GM23248 (cell line): Measurements from ENCODE around the gene UBIAD1.

Source experiments
- EZH2 ChIP-seq: fragments of 200-600 bp; sonication (generic); IDR thresholded peaks from 2 replicates; pipeline ENCODE4 v1.6.1; 2018; ENCODE audit warnings: antibody characterized with exemption, mild to moderate bottlenecking; ENCODE audit not compliant: insufficient read depth, poor library complexity, severe bottlenecking
- EZH2phosphoT487 ChIP-seq: fragments of 200-600 bp; sonication (generic); IDR thresholded peaks from 2 replicates; pipeline ENCODE4 v1.6.1; 2018; ENCODE audit warnings: antibody characterized with exemption, moderate library complexity, mild to moderate bottlenecking, low read depth; ENCODE audit not compliant: insufficient read depth

DNA sequence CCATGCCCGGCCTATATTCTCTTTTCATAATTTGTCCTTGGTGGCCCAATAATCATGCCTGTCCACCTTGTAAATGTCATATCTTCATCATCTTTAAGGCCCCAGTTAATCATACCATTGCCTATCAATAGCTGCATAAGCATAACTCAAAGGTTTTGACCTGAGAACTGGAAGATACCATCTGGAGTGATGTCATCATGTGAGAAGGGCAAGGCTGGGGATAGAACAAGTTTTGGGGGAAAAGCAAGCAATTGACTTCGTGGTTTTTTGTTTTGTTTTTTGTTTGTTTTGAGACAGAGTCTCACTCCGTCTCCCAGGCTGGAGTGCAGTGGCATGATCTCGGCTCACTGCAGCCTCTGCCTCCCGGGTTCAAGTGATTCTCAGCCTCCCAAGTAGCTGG lies 6.2 kb downstream of the UBIAD1 start:
- TF ChIP-seq EZH2phosphoT487 (no peak), EZH2 (no peak)
